ENCODE data around the gene IL1F10.

IL1F10 gene

GRCh38 chr2:113058998-113059960 is 8.5 kb upstream of the IL1F10 start, which contains the start of gene IL36RN:
Gene IL36RN, plus strand, starts transcription at chr2:113059198. Its CDS starts 241 bp downstream, at chr2:113059439.
- Histone ChIP-seq H2AFZ (no peak within 1 kb of the TSS), H3K4me2 (ENCODE audit: low read length) (peak within 1 kb of the TSS; percentile 24), H3K9me3 (ENCODE audit: control insufficient read depth, low read length) (no peaks in the 10 kb centered on the region), H3K9ac (no peak within 1 kb of the TSS), H3K36me3 (ENCODE audit: control insufficient read depth, insufficient read depth, low read length) (no peaks in the 10 kb centered on the region), H3K27me3 (ENCODE audit: control insufficient read depth, insufficient read depth, low read length) (no peaks in the 10 kb centered on the region), H3K79me2 (no peaks in the 10 kb centered on the region), H3K4me1 (no peaks in the 10 kb centered on the region), H3K4me3 (ENCODE audit: low read depth, low read length) (peak within 1 kb of the TSS; percentile 13), H3K27ac (no peak within 1 kb of the TSS)
- no peak for TF ChIP-seq CTCF (IDR thresholded peaks at IDR 0.05)

- Histone ChIP-seq H3K36me3 (ENCODE audit: control insufficient read depth, insufficient read depth, low read length) (no peaks in the 10 kb centered on the region), H3K4me2 (ENCODE audit: low read length) (no peak overlapping the region), H3K27ac (no peak overlapping the region), H3K27me3 (ENCODE audit: control insufficient read depth, insufficient read depth, low read length) (no peaks in the 10 kb centered on the region), H2AFZ (no peak overlapping the region), H3K9me3 (ENCODE audit: control insufficient read depth, low read length) (no peaks in the 10 kb centered on the region), H3K79me2 (no peaks in the 10 kb centered on the region), H3K9ac (no peak overlapping the region), H3K4me3 (ENCODE audit: low read depth, low read length) (no peak overlapping the region), H3K4me1 (no peaks in the 10 kb centered on the region)
- no peak for TF ChIP-seq CTCF (IDR thresholded peaks at IDR 0.05)
Observed at GRCh38 chr2:113060396-113060795, 7.4 kb upstream of the IL1F10 start.

- Histone ChIP-seq H3K9me3 (ENCODE audit: control insufficient read depth, low read length) (no peaks in the 10 kb centered on the region), H3K27ac (no peak overlapping the region), H3K4me2 (ENCODE audit: low read length) (no peak overlapping the region), H3K36me3 (ENCODE audit: control insufficient read depth, insufficient read depth, low read length) (no peaks in the 10 kb centered on the region), H3K4me3 (ENCODE audit: low read depth, low read length) (no peak overlapping the region), H3K27me3 (ENCODE audit: control insufficient read depth, insufficient read depth, low read length) (no peaks in the 10 kb centered on the region), H2AFZ (no peak overlapping the region), H3K79me2 (no peaks in the 10 kb centered on the region), H3K9ac (no peak overlapping the region), H3K4me1 (no peaks in the 10 kb centered on the region)
- no peak for TF ChIP-seq CTCF (IDR thresholded peaks at IDR 0.05)
Observed at GRCh38 chr2:113060796-113061195, 7.0 kb upstream of the IL1F10 start.

GRCh38 chr2:113061241-113061640 is 6.5 kb upstream of the IL1F10 start:
- Histone ChIP-seq H3K4me2 (ENCODE audit: low read length) (no peak overlapping the region), H3K27me3 (ENCODE audit: control insufficient read depth, insufficient read depth, low read length) (no peaks in the 10 kb centered on the region), H3K79me2 (no peaks in the 10 kb centered on the region), H3K9me3 (ENCODE audit: control insufficient read depth, low read length) (no peaks in the 10 kb centered on the region), H3K9ac (no peak overlapping the region), H3K4me1 (no peaks in the 10 kb centered on the region), H2AFZ (no peak overlapping the region), H3K4me3 (ENCODE audit: low read depth, low read length) (no peak overlapping the region), H3K36me3 (ENCODE audit: control insufficient read depth, insufficient read depth, low read length) (no peaks in the 10 kb centered on the region), H3K27ac (no peak overlapping the region)
- TF ChIP-seq CTCF (IDR thresholded peaks at IDR 0.05) = no peak

All from parathyroid adenoma (tissue), 2 donors.